Activated CD4-positive, alpha-beta memory T cell treated with anti-CD3 and anti-CD28 coated beads for 36 hours (primary cell): Measurements from ENCODE around the gene QPRT. TPM values are rescaled to one million over a fixed set of nuclear protein-coding genes. Genes with fewer than 3 reads are reported as not detected.
"Not testable (repeated sequence)": the region's sequence is repeated elsewhere in the genome, so short reads cannot be mapped to it uniquely, and the experiment has no call there.

ENCODE experiments used
- CTCF ChIA-PET: fragments of 350-600 bp; sonication (Branson Sonifier 250); formaldehyde crosslinking; loops from one replicate; lab custom pipeline; 2021; ENCODE audit warnings: antibody characterized with exemption, inconsistent platforms; lab: Charles Lee
- POLR2A ChIA-PET: fragments of 350-600 bp; sonication (Branson Sonifier 250); formaldehyde crosslinking; loops from one replicate; lab custom pipeline; 2021; ENCODE audit warnings: antibody characterized with exemption; lab: Charles Lee
- DNase-seq: peaks from one replicate; pipeline ENCODE4 v3.0.0-alpha.2; 2020
- H3K27ac Mint-ChIP-seq: one replicate; pipeline ENCODE4 v1.8.0; 2021; ENCODE audit warnings: mixed read lengths
- H3K27me3 Mint-ChIP-seq: one replicate; pipeline ENCODE4 v1.8.0; 2021; ENCODE audit warnings: mixed read lengths
- H3K36me3 Mint-ChIP-seq: one replicate; pipeline ENCODE4 v1.8.0; 2021; ENCODE audit warnings: mixed read lengths
- H3K4me1 Mint-ChIP-seq: one replicate; pipeline ENCODE4 v1.8.0; 2021; ENCODE audit warnings: low read depth, mixed read lengths
- H3K4me3 Mint-ChIP-seq: one replicate; pipeline ENCODE4 v1.8.0; 2021; ENCODE audit warnings: mild to moderate bottlenecking, mixed read lengths
- H3K9me3 Mint-ChIP-seq: one replicate; pipeline ENCODE4 v1.8.0; 2021; ENCODE audit warnings: mixed read lengths
- intact Hi-C: fragments of 100-400 bp; cut with micrococcal nuclease; formaldehyde crosslinking; loops from one replicate; pipeline ENCODE4 v1.15.1; 2023
- total RNA-seq, 2 experiments: library from RNA; stranded (reverse); gene quantifications; one replicate each; pipeline ENCODE4 v1.2.3, GENCODE V29; 2021

Gene QPRT
- total RNA-seq, 2 experiments from 2014 or later = 8.7 to 9.7 TPM

DNA sequence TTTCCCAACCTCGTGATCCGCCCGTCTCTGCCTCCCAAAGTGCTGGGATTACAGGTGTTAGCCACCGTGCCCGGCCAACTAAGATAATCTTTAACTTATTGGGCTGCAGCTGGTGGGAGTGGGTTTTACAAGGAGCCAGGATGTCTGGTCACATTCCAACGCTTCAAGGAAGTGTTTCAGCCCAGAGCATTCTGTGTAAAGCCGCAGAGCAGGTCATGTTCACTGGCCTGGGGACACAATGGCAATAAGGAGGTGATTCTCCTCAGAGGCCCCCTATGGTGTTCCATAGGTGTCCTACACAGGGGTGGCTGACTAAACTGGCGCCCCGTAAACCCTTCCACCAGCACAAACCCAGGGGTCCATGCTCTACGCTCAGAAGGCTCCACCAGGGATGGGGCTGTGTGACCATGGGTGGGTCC is 1.2 kb downstream of the QPRT start:
- DNase-seq = no peak
- Mint-ChIP-seq H3K27ac (no peak overlapping the region), H3K36me3 (no peaks in the 10 kb centered on the region), H3K4me1 (peaks cover 13% of the 10 kb centered on the region), H3K27me3 (no peaks in the 10 kb centered on the region), H3K9me3 (no peaks in the 10 kb centered on the region), H3K4me3 (peak overlapping the region; percentile 60)
- intact Hi-C loops = no loop called here
- CTCF ChIA-PET = interaction anchor here (1.4 kb wide), 1 partner anchor 11 kb away, joined by 3 read pairs; no protein-coding TSS in a partner anchor
- POLR2A ChIA-PET = interaction anchor here (1.4 to 1.7 kb wide), 2 partner anchors 17 to 18 kb away, joined by 4 to 6 read pairs; partner anchors contain the start of gene SPN

- Mint-ChIP-seq H3K9me3 (no peaks in the 10 kb centered on the region), H3K27me3 (no peaks in the 10 kb centered on the region), H3K4me1 (peaks cover 24% of the 10 kb centered on the region), H3K4me3 (no peak overlapping the region), H3K36me3 (no peaks in the 10 kb centered on the region), H3K27ac (no peak overlapping the region)
- intact Hi-C loops = no loop called here
- ChIA-PET CTCF (interaction anchor here (0.8 kb wide), 1 partner anchor 165 kb away, joined by 3 read pairs; no protein-coding TSS in a partner anchor), POLR2A (no interaction called here)
- no peak for DNase-seq
Observed at GRCh38 chr16:29683543-29684090, 4.6 kb downstream of the QPRT start.

GRCh38 chr16:29684679-29685078 is 5.7 kb downstream of the QPRT start:
- H3K36me3 Mint-ChIP-seq = no peaks in the 10 kb centered on the region
- POLR2A ChIA-PET = no interaction called here
- no peak overlapping the region for H3K4me3 Mint-ChIP-seq
- intact Hi-C loops = no loop called here
- no peaks in the 10 kb centered on the region for H3K9me3 Mint-ChIP-seq
- H3K4me1 Mint-ChIP-seq = peaks cover 16% of the 10 kb centered on the region
- no peak overlapping the region for H3K27ac Mint-ChIP-seq
- no peak for DNase-seq
- CTCF ChIA-PET = no interaction called here
- no peaks in the 10 kb centered on the region for H3K27me3 Mint-ChIP-seq

- H3K9me3 Mint-ChIP-seq = no peaks in the 10 kb centered on the region
Observed at GRCh38 chr16:29686740-29687332, 7.9 kb downstream of the QPRT start.

DNA sequence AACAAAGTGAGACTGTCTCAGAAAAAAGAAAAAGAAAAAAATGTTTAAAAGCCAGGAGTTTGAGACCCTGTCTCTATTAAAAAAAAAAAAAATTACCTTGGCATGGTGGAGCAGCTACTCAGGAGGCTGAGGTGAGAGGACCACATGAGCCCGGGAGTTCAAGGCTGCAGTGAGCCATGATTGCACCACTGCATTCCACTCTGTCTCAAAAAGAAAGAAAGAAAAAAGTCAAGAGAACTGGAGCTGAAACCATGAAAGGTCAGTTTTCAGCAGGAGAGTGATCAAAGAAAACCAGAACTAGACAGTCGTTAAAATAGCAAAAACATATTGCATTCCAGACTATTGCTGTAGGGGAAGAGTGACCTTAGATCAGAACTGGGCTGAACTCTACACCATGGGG is 8.8 kb downstream of the QPRT start:
- ChIA-PET POLR2A (no interaction called here), CTCF (interaction anchor here (0.6 to 1.9 kb wide), 3 partner anchors 13 to 260 kb away, joined by 3 to 4 read pairs (median 4); no protein-coding TSS in a partner anchor)
- no peak for DNase-seq
- Mint-ChIP-seq H3K36me3 (no peaks in the 10 kb centered on the region), H3K27ac (no peak overlapping the region), H3K9me3 (no peaks in the 10 kb centered on the region), H3K4me3 (no peak overlapping the region), H3K4me1 (peaks cover 15% of the 10 kb centered on the region), H3K27me3 (no peaks in the 10 kb centered on the region)
- intact Hi-C loops = no loop called here

More at GRCh38 chr16:29686740-29687332, 7.9 kb downstream of the QPRT start:
- H3K27me3 Mint-ChIP-seq = no peaks in the 10 kb centered on the region
- POLR2A ChIA-PET = interaction anchor here (0.6 kb wide), 1 partner anchor 15 kb away, joined by 5 read pairs; no protein-coding TSS in a partner anchor
- no peak overlapping the region for H3K27ac Mint-ChIP-seq
- intact Hi-C loops = no loop called here
- CTCF ChIA-PET = interaction anchor here (0.5 to 1.9 kb wide), 3 partner anchors 14 to 161 kb away, joined by 3 to 4 read pairs (median 4); no protein-coding TSS in a partner anchor
- peaks cover 15% of the 10 kb centered on the region for H3K4me1 Mint-ChIP-seq
- H3K36me3 Mint-ChIP-seq = no peaks in the 10 kb centered on the region
- no peak for DNase-seq
- no peak overlapping the region for H3K4me3 Mint-ChIP-seq

DNA sequence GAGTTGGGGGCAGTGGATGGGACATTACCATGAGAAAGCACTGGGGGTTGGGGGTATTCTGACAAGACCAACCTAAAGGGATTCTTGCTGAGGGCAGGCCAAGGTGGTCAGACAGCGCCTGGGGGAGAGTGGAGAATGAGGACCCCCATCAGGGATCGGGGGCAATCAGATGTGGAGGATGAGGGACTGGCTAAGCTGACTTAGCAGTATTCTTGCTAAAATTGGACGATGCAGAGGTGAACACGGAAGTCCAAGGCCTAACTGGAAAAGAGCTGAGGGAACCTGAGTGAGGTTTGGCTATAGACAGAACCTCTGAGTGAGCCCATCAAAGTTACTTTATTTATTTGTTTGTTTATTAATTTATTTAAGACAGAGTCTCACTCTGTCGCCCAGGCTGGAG is 9.2 kb downstream of the QPRT start:
- H3K9me3 Mint-ChIP-seq = no peaks in the 10 kb centered on the region
- H3K4me1 Mint-ChIP-seq = peaks cover 15% of the 10 kb centered on the region
- no peak overlapping the region for H3K4me3 Mint-ChIP-seq
- H3K27me3 Mint-ChIP-seq = no peaks in the 10 kb centered on the region
- H3K27ac Mint-ChIP-seq = no peak overlapping the region
- intact Hi-C loops = no loop called here
- DNase-seq = no peak
- POLR2A ChIA-PET = no interaction called here
- CTCF ChIA-PET = interaction anchor here (0.6 to 1.9 kb wide), 4 partner anchors 12 to 260 kb away, joined by 3 to 4 read pairs (median 4); no protein-coding TSS in a partner anchor
- no peaks in the 10 kb centered on the region for H3K36me3 Mint-ChIP-seq

GRCh38 chr16:29689490-29690351 is 10.7 kb downstream of the QPRT start:
- intact Hi-C loops = loop anchor here (2.0 kb wide), 1 partner anchor 331 kb away; no protein-coding TSS in a partner anchor
- DNase-seq, POLR2A ChIA-PET, H3K27ac Mint-ChIP-seq, H3K4me3 Mint-ChIP-seq, H3K36me3 Mint-ChIP-seq, H3K27me3 Mint-ChIP-seq, H3K9me3 Mint-ChIP-seq: not testable (repeated sequence)
- peaks cover 15% of the 10 kb centered on the region for H3K4me1 Mint-ChIP-seq
- CTCF ChIA-PET = interaction anchor here (2.2 kb wide), 1 partner anchor 95 kb away, joined by 20 read pairs; no protein-coding TSS in a partner anchor

DNA sequence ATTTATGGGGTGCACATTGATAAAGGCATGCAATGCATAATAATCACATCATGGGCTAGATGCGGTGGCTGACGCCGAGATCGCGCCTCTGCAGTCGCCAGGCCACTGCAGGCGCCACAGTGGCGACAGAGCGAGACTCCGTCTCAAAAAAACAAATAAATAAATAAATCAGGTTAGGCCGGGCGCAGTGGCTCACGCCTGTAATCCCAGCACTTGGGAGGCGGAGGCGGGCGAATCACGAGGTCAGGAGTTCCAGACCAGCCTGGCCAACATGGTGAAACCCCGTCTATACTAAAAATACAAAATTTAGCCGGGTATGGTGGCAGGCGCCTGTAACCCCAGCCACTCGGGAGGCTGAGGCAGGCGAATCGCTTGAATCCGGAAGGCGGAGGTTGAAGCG is 13.6 kb downstream of the QPRT start:
- H3K27me3 Mint-ChIP-seq, H3K4me3 Mint-ChIP-seq, DNase-seq, H3K36me3 Mint-ChIP-seq, H3K27ac Mint-ChIP-seq, intact Hi-C loops, H3K9me3 Mint-ChIP-seq, POLR2A ChIA-PET, H3K4me1 Mint-ChIP-seq: not testable (repeated sequence)
- CTCF ChIA-PET = interaction anchor here (0.7 to 2.2 kb wide), 7 partner anchors 8 to 339 kb away, joined by 3 to 30 read pairs (median 5); partner anchors contain the start of genes KIF22 and TLCD3B

- Mint-ChIP-seq H3K27me3 (no peaks in the 10 kb centered on the region), H3K36me3 (no peaks in the 10 kb centered on the region), H3K9me3 (no peaks in the 10 kb centered on the region), H3K4me3 (no peak overlapping the region), H3K4me1 (peaks cover 4% of the 10 kb centered on the region), H3K27ac (no peak overlapping the region)
- CTCF ChIA-PET = interaction anchor here (1.2 kb wide), 1 partner anchor 95 kb away, joined by 4 read pairs; the partner anchor contains the start of gene KIF22
- DNase-seq = no peak
- intact Hi-C loops = no loop called here
- POLR2A ChIA-PET = no interaction called here
Observed at GRCh38 chr16:29694384-29695195, 15.6 kb downstream of the QPRT start.

GRCh38 chr16:29695675-29696074 is 16.7 kb downstream of the QPRT start:
- H3K36me3 Mint-ChIP-seq, POLR2A ChIA-PET, H3K9me3 Mint-ChIP-seq, H3K27ac Mint-ChIP-seq, H3K4me3 Mint-ChIP-seq, H3K4me1 Mint-ChIP-seq, DNase-seq, H3K27me3 Mint-ChIP-seq, intact Hi-C loops: not testable (repeated sequence)
- CTCF ChIA-PET = interaction anchor here (1.0 to 7.8 kb wide), 3 partner anchors 22 to 336 kb away, joined by 3 to 63 read pairs (median 4); partner anchors contain the start of genes KIF22 and TLCD3B

- POLR2A ChIA-PET = no interaction called here
- intact Hi-C loops = no loop called here
- Mint-ChIP-seq H3K4me1 (peaks cover 15% of the 10 kb centered on the region), H3K9me3 (no peaks in the 10 kb centered on the region), H3K4me3 (no peak overlapping the region), H3K27ac (no peak overlapping the region), H3K36me3 (no peaks in the 10 kb centered on the region), H3K27me3 (no peaks in the 10 kb centered on the region)
- DNase-seq = no peak
- CTCF ChIA-PET = interaction anchor here (0.9 to 7.8 kb wide), 4 partner anchors 20 to 335 kb away, joined by 3 to 63 read pairs (median 4); partner anchors contain the start of gene TLCD3B
Observed at GRCh38 chr16:29696881-29697331, 17.9 kb downstream of the QPRT start.
